Left ventricle myocardium superior (tissue), 1 donor: ENCODE data around the gene CETP. TPM values are rescaled to one million over a fixed set of nuclear protein-coding genes. Genes with fewer than 3 reads are reported as not detected.
"Not testable (repeated sequence)": the region's sequence is repeated elsewhere in the genome, so short reads cannot be mapped to it uniquely, and the experiment has no call there.

Source experiments
- ATAC-seq: fragments of 200-7000 bp; cut with Tn5 transposase; one replicate; pipeline ENCODE4 v1.9.1; 2020; ENCODE audit warnings: mild to moderate bottlenecking, moderate library complexity
- DNase-seq: peaks from one replicate; pipeline ENCODE4 v3.0.0-alpha.2; 2020
- intact Hi-C: fragments of 100-400 bp; cut with micrococcal nuclease; formaldehyde crosslinking; loops from one replicate; pipeline ENCODE4 v1.11.0; 2022
- total RNA-seq: library from RNA; stranded (reverse); fragmentation: NEBNext Ultra II Directional; extraction: Animal tissue kit (Norgen Biotek cat#: 25700); gene quantifications from one replicate; pipeline ENCODE4 v1.2.1, GENCODE V29; 2021
- donor health status: DM: no; HTN: yes; CAD: no; lungs with severe emphysema.

CETP gene
- total RNA-seq, 1 donor from 2014 or later = 0.37 TPM

DNA sequence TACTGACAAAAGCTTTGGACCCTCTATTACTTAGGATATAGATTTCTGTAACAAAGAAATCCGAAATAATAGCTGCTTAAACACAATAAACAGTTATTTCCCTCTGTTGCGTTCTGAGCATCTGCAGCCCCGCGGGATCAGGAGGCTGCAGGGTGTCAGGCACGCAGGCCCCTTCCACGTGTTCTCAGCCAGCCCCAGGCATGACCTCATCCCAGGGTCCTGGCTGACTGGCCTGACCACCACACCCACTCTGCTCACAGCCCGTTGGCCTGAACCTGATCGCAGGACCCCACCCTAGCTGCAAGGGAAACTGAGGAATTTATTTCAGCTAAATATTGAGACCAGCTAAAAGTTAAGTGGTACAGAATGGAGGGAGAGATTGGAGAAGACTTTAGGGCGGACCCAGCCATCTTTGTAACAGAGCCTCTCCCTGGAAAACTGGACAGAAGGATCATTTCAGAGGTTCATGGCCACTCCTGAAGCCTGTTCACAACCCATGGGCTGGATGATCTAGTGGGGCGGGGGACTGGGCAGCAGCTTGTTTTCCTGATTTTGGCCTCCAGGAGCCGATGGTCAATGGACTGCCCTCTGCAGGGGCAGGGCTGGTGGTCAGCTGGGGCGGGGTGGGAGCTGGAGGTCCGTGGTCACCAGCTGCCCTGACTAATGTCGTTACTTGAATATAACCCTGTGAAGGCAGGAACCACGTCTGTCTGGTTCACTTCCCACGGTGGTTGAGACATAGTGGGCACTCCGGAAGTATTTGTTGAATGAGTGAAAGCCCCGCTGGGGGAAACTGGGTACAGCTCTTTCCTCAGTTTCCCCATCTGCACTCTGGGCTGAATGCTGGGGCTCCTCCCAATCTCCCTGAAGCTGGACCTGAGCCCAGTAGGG is 10.9 kb downstream of the CETP start:
- peak; percentile 32 for ATAC-seq
- intact Hi-C loops = no loop called here
- no peak for DNase-seq

DNA sequence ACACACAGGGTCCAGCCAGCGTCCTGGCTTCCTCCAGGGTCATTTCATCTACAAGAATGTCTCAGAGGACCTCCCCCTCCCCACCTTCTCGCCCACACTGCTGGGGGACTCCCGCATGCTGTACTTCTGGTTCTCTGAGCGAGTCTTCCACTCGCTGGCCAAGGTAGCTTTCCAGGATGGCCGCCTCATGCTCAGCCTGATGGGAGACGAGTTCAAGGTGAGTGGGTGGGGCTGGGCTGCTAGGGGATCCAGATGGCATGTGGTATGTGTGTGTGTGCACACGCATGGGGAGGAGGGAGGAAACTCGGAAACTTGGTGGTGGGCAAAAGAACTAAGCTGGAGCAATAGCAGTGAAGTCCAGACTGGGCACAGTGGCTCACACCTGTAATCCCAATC is 11.5 kb downstream of the CETP start:
- ATAC-seq (no peak), DNase-seq (no peak)
- intact Hi-C loops = no loop called here

DNA sequence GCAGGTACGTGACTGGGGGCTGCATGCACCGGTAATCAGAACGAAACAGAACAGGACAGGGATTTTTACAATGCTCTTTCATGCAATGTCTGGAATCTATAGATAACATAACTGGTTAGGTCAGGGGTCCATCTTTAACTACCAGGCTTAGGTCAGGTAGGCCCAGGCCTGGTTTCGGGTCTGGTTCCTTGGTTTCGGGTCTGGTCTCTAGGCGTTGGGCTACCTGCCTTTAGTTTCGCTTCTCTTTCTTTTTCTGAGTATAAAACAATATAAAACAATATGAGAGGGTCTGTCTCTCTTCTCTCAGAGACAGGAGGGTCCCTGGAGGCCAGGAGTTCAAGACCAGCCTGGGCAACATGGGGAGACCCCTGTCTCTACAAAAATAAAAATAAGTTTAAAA is 12.1 kb downstream of the CETP start:
- intact Hi-C loops, ATAC-seq, DNase-seq: not testable (repeated sequence)

DNA sequence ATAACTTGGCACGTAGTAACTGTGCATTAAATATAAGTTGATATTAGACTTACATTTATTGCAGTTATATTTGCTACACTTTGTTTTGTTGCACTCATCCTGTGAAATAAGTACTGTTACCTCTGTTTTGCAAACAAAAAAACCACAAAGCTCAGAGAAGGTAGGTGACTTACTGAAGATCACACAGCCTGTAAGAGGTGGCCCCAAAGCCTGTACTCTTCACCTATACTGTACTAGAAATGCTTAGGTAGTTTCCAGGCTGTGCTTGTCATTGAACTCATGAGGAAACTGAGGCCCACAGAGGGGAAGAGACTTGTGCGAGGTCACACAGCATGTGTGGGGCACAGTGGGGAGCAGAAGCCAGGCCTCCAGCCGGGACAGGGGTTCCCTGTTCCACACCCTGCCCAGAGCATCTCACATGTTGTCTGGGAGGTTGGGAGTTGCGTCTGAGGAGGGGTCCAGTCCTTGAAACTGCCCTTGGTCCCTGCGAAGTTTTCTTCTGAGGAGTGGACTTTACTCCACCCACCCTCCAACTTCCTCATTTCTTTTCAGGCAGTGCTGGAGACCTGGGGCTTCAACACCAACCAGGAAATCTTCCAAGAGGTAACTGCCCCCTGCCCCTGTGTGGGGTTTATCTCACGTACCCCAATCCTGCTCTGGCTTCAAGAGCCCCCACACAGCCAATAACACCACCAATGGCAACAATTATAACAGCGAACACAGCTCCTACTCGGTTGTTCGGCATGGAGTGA is 13.0 kb downstream of the CETP start:
- no peak for DNase-seq
- ATAC-seq = no peak
- intact Hi-C loops = no loop called here

DNA sequence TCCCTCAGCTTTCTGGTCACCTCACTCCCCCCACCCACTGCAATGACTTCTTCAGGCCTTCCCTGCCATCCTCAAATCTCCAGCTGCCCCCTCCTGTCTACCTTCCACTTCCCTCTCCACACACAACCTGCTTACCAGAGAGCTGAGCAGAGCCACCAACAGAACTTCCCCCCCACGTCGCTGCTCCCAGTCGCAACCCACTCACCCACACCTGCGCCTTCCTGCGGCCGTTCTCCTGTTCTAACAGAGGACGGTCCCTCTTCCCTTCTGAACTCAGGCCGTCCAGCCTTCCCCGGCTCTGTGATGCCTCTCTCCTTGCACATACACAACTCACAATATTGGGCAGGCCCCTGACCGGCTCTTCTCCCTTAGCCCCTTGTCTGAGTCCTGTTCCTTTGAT is 14.0 kb downstream of the CETP start:
- no peak for DNase-seq
- intact Hi-C loops = no loop called here
- no peak for ATAC-seq

DNA sequence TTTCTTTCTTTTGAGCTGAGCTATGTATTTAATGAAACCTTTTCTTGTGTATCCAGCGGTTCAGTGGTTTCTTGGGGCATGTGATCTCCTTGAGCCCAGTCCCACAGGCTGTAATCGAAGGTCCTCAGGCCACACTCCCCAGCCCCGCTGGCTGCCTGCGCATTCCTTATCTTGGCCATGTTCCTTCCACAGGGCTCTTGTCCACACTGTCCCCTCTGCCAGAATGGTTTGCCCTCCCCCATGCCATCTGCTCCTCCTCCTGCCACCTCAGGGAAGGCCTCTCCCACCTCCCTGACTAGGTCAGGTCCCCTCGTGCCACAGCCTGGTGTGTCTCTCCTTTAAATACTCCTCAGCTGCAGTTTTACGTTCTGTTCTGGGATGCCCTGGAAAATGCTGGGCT is 15.5 kb downstream of the CETP start:
- DNase-seq (no peak), ATAC-seq (no peak)
- intact Hi-C loops = no loop called here

DNA sequence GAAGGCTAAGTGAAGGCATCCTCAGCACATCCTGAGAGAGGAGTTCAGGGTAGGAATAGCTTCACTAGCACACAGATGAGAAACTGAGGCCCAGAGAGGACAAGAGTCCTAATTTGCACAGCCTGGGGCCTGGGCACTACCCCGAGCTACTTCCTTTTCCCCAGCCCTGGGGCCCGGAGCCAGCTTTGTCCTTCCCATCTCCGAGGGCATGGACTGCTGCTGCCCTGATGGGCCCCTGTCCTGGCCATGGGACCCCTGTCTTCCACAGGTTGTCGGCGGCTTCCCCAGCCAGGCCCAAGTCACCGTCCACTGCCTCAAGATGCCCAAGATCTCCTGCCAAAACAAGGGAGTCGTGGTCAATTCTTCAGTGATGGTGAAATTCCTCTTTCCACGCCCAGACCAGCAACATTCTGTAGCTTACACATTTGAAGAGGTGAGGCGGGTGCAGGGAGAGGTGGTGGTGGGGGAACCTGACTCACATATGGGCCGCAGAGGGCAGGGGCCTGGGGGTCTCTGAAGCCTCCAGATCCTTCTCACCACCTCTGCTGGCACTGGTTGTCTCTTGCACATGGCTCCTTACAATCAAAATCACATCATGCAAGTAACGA is 16.2 kb downstream of the CETP start:
- DNase-seq = no peak
- ATAC-seq = no peak
- intact Hi-C loops = no loop called here

DNA sequence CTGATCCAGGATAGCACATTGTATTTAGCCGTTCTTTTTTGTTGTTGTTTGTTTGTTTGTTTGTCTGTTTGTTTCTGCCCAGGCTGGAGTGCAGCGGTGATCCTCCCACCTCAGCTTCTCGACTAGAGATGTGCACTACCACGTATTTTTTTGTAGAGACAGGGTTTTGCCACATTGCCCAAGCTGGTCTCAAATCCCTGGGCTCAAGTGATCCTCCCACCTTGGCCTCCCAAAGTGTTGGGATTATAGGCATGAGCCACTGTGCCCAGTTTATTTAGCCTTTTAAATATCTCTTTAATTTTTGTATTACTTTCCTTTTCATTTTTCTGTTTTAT is 18.4 kb downstream of the CETP start:
- DNase-seq = no peak
- no peak for ATAC-seq
- intact Hi-C loops = no loop called here

DNA sequence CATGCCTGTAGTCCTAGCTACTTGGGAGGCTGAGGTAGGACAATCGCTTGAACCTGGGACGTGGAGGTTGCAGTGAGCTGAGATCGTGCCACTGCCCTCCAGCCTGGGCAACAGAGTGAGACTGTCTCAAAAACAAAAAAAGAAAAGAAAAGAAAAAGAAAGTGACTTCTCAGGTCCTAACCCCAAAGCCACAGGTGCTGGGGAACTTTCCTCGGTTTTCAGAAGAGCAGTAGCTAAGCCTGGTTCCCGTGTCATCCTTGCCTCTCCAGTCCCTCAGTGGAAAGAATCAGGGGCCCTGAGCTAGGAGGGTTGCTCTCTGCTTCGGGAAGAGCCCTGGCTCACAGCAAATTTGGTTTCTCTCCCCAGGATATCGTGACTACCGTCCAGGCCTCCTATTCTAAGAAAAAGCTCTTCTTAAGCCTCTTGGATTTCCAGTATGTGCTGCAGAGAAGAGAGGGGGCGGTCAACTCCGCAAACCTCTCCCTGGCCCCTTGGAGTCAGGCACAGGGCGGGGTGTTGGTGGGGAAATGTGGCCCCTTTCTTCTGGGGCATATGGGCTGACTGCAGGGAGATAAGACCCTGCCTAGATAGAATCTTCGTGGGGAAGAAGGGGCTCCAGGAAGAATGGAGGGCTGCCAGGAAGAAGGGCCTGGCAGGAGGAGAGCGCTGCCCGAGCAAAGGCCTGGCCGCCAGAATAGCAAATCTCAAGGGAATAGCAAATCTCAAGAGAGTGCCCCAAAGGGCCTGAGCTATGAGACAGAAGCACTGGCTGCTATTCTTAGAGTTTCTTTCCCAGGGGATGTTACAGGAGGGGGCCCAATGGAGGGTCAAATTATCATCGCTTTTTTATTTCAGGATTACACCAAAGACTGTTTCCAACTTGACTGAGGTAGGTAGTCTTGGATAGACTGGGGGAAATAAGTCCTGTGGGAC is 19.3 kb downstream of the CETP start:
- DNase-seq (no peak), ATAC-seq (no peak)

DNA sequence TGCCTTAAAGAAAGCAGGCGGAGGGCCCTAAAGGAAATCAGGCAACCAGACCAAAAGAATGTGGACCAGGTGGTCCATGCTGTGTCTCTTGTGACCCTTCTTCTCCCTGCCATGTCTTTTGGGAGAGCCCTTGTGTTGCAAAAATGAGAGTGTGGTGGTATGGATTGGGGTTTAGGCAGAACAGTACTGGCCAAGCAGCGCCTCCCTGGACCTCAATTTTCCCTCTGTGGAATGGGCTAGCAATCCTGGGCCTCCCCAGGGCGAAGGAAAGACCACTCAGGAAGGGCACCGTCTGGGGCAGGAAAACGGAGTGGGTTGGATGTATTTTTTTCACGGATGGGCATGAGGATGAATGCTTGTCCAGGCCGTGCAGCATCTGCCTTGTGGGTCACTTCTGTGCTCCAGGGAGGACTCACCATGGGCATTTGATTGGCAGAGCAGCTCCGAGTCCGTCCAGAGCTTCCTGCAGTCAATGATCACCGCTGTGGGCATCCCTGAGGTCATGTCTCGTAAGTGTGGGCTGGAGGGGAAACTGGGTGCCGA is 20.1 kb downstream of the CETP start:
- no peak for DNase-seq
- intact Hi-C loops = no loop called here
- ATAC-seq = no peak

More for the DNA sequence above, 19.3 kb downstream of the CETP start:
- intact Hi-C loops = no loop called here

DNA sequence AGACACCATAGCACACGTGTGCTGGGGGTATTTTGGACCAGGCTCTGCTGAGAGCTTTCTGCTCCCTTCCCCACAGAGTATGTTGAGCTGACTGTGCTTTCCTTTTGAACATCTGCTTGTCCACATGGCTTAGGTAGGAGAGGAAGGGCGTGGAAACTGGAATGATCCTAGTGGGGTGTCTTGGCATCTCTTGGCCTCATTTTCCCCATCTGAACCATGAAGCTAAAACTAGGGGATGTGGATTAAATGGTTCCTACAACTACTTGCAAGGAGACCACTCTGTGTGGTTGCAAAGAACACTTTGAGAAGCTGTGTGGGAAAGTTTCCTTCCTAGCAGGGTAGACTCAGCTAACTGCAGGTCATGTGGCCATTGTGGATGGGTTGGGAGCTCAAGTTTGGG is 20.9 kb downstream of the CETP start:
- intact Hi-C loops = no loop called here
- ATAC-seq = no peak
- DNase-seq = no peak

DNA sequence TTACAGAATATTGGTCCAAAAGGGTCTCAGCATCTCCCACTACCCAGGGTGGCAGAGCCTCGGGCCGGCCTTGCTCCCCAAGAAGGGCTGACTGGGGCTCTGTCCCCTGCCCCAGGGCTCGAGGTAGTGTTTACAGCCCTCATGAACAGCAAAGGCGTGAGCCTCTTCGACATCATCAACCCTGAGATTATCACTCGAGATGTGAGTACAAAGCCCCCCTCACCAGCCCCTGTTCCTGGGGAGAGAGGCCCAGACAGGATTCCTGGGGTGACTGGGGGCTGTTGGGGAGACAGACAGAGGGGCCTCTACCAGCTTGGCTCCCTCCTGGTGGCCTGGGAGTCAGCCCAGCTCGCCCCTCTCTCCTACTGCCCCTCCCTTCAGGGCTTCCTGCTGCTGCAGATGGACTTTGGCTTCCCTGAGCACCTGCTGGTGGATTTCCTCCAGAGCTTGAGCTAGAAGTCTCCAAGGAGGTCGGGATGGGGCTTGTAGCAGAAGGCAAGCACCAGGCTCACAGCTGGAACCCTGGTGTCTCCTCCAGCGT is 21.5 kb downstream of the CETP start:
- intact Hi-C loops = no loop called here
- DNase-seq (no peak), ATAC-seq (no peak)

DNA sequence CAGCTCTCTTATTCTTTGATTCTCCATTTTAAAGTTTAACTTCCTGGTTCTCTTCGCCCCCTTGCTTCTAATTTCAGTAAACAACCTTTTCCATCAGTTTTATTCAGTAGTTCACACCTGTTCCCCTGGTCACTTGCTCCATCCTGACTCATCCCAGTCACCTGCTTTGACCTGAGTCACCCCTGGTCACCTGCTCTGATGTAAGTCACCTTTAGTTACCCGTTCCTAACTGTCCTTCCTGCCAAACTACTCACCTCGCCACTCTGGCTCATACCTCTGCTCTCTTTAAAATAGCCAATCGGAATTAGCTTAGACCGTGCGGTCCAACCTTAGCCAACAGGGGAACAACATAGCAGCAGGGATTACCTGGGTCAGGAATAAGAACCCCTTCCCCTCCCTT is 22.9 kb downstream of the CETP start:
- intact Hi-C loops = no loop called here
- DNase-seq (no peak), ATAC-seq (no peak)

DNA sequence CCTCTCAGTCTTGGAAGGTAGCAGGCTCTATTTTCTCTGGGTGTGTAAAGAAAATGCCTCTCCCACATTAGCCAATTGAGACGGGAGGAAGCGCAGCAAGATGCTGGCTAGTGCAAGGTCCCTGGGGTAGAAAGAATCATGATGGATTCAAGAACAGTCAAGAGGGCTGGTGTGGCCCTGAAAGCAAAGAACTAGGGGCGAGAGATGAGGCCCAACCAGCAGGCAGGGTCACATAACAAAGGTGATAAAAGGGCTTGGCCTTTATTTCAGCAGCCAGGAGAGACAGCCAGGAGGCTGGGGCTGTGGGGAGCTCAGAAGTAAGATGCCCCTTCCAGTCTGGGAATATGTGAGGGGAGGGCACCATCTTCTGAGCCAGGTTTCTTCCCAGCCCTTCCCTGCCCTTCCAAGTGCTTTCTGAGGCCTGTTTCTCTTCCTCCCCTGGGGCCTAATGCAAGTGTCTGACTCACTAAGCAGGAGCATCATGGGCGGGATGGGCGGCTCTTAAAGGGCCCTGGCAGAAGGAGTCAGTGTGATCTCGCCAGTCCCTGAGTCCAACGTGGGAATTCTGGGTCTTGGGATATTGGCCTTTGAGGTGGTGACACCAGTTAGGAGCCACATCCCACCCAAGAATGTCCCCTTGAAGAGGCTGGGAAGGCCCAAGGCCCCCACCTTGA is 23.7 kb downstream of the CETP start:
- peak; percentile 54 for ATAC-seq
- intact Hi-C loops = no loop called here
- peak; percentile 69 for DNase-seq

DNA sequence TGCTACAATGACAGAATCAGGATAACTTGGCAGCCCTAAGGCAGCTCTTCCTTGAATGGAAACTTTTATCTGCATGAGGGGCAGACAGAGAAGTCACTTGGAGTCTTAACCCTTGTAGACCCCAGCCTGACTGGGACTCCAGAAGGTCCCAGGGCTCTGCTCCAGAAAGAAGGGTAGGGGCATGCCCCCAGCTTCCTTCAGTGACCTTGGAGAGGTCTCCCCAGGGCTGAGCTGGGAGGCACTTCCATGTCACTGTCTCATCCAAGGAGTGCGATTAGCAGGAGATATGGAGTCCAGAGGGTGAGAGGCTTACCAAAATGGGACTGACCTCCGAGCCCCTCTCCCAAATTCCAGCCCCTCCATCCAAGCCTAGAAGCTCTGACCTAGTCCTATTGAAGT is 24.2 kb downstream of the CETP start:
- intact Hi-C loops = no loop called here
- no peak for ATAC-seq
- no peak for DNase-seq

DNA sequence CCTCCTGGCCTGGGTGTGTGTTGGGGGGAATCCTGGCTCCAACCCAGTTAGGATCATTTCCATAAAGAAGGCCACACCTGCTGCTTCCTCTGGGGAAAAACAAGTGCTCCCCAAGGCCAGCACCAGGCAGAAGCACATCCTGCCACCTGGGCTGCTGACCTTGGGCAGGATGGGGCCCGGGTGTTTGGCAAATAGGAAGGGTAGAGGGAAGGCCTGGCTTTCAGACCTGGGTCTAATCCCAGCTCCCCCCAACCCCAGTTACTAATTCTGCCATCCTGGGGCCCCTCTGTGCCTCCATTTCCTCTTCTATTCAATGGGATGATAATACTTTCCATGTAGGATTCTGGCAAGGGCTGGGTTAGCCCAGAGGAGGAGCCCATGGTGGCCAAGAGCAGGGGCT is 24.6 kb downstream of the CETP start:
- no peak for DNase-seq
- intact Hi-C loops = no loop called here
- ATAC-seq = no peak

DNA sequence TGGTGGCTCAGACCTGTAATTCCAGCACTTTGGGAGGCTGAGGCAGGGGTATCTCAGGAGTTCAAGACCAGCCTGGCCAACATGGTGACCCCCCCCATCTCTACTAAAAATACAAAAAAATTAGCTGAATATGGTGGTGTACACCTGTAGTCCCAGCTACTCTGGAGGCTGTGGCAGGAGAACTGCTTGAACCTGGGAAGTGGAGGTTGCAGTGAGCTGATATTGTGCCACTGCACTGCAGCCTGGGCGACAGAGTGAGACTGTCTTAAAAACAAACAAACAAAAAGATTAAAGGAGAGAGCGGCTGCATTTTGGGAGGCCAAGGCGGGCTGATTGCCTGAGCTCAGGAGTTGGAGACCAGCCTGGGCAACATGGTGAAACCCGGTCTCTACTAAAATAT is 25.2 kb downstream of the CETP start:
- intact Hi-C loops, DNase-seq: not testable (repeated sequence)

DNA sequence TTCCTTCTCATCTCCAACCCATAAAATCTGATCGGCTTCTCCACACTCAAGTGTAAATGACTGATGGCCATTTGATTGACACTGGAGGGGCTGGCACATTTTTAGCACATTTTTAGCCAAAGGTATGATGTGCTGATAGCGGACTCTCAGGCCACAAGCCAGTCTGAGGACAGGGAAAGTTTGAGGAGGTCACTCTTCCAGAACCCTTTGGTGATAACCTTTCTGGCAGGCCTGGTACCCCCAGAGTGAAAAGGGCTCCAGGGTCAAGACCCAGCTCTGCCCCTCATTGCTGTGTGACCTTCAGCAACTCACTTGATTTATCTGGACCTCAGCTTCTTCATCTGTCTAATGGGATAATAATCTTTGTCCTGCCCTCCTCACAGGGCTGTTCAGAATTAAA is 25.9 kb downstream of the CETP start:
- no peak for ATAC-seq
- DNase-seq = no peak
- intact Hi-C loops = no loop called here

More for the DNA sequence above, 25.2 kb downstream of the CETP start:
- ATAC-seq = not testable (repeated sequence)
